Spleen (tissue), 7 donors: ENCODE results near the gene ANKRD29.

Experiments used
- CTCF ChIP-seq, 11 experiments: fragments of 200-600 bp in 7 of 11; fragments of 450-650 bp in 4 of 11; sonication (generic) in 4 of 11; IDR thresholded peaks in 8 of 11; conservative IDR thresholded peaks in 3 of 11; 1 replicate in 7 of 11; 2 replicates in 4 of 11; pipeline versions ENCODE4 v1.4.0 to v1.8.0; 2016 to 2021; ENCODE audit warnings: antibody characterized with exemption in 11 of 11, inconsistent platforms in 4 of 11, mild to moderate bottlenecking in 1 of 11
- POLR2A ChIP-seq, 3 donors: fragments of 450-650 bp; IDR thresholded peaks; one replicate each; pipeline ENCODE4 v1.5.1; 2017; ENCODE audit warnings: antibody characterized with exemption in 3 of 3, mild to moderate bottlenecking in 1 of 3
- POLR2AphosphoS5 ChIP-seq, 3 donors: sonication (generic); formaldehyde crosslinking; IDR thresholded peaks; one replicate each; pipeline ENCODE4 v1.5.1; 2017; ENCODE audit warnings: antibody characterized with exemption in 3 of 3
- donor health status: DM: no; HTN: no; CAD: no; lungs with moderate emphysema.
- donor health status: DM: no; HTN: no; CAD: no.
- donor health status: DM: no; HTN: no; CAD: no.

- TF ChIP-seq CTCF (IDR thresholded peaks at IDR 0.05 in 8 of 11, conservative IDR thresholded peaks at IDR 0.05 in 3 of 11) (no peak), POLR2A (IDR thresholded peaks at IDR 0.05) (no peak), POLR2AphosphoS5 (IDR thresholded peaks at IDR 0.05) (no peak)
These were observed 39.7 kb downstream of the ANKRD29 start for GRCh38 chr18:23623040-23623439.
